Astrocyte (in vitro differentiated cells and primary cell): ENCODE data around the gene SLC22A14. TPM values are rescaled to one million over a fixed set of nuclear protein-coding genes. Genes with fewer than 3 reads are reported as not detected.

ENCODE experiments used
- DNase-seq: peaks from one replicate; pipeline ENCODE4 v3.0.0-alpha.2; 2010; ENCODE audit warnings: low read depth
- FAIRE-seq: peaks from 2 replicates; lab custom pipeline; 2011; peaks lifted over from hg19 to GRCh38; lab: Jason Lieb, UNC
- H2AFZ ChIP-seq: 2 replicates; pipeline ENCODE4 v1.6.0; 2012; ENCODE audit warnings: low read depth, low read length, inconsistent platforms
- H3K27ac ChIP-seq: 2 replicates; pipeline ENCODE4 v1.5.1; 2011; ENCODE audit warnings: low read depth, low read length, inconsistent platforms
- H3K27me3 ChIP-seq: 2 replicates; pipeline ENCODE4 v1.6.0; 2011; ENCODE audit warnings: low read length, inconsistent platforms; ENCODE audit not compliant: insufficient read depth
- H3K36me3 ChIP-seq: 2 replicates; pipeline ENCODE4 v1.5.1; 2011; ENCODE audit warnings: low read length, inconsistent platforms; ENCODE audit not compliant: insufficient read depth
- H3K4me1 ChIP-seq: 2 replicates; pipeline ENCODE4 v1.5.1; 2011; ENCODE audit warnings: low read length, inconsistent platforms; ENCODE audit not compliant: insufficient read depth
- H3K4me2 ChIP-seq: 2 replicates; pipeline ENCODE4 v1.6.0; 2012; ENCODE audit warnings: low read length, inconsistent platforms
- H3K4me3 ChIP-seq: 2 replicates; pipeline ENCODE4 v1.5.1; 2011; ENCODE audit warnings: low read depth, mild to moderate bottlenecking, low read length, inconsistent platforms; ENCODE audit not compliant: insufficient read depth
- H3K79me2 ChIP-seq: 2 replicates; pipeline ENCODE4 v1.6.0; 2012; ENCODE audit warnings: mild to moderate bottlenecking, low read length, inconsistent platforms; ENCODE audit not compliant: insufficient read depth
- H3K9ac ChIP-seq: 2 replicates; pipeline ENCODE4 v1.6.0; 2012; ENCODE audit warnings: mild to moderate bottlenecking, low read length, inconsistent platforms
- H3K9me3 ChIP-seq: 2 replicates; pipeline ENCODE4 v1.5.1; 2012; ENCODE audit warnings: low read depth, mild to moderate bottlenecking, low read length, inconsistent platforms; ENCODE audit not compliant: insufficient read depth
- H4K20me1 ChIP-seq: 2 replicates; pipeline ENCODE4 v1.6.0; 2012; ENCODE audit warnings: low read length, inconsistent platforms; ENCODE audit not compliant: insufficient read depth
- H3K27ac Mint-ChIP-seq: one replicate; pipeline ENCODE4 v1.8.0; 2021; ENCODE audit warnings: mild to moderate bottlenecking, mixed read lengths; ENCODE audit not compliant: unreplicated experiment
- H3K27me3 Mint-ChIP-seq: one replicate; pipeline ENCODE4 v1.8.0; 2021; ENCODE audit warnings: low read depth, mixed read lengths; ENCODE audit not compliant: unreplicated experiment
- H3K36me3 Mint-ChIP-seq: one replicate; pipeline ENCODE4 v1.8.0; 2021; ENCODE audit warnings: low read depth, mixed read lengths; ENCODE audit not compliant: unreplicated experiment
- H3K4me1 Mint-ChIP-seq: one replicate; pipeline ENCODE4 v1.8.0; 2021; ENCODE audit warnings: low read depth, mixed read lengths; ENCODE audit not compliant: unreplicated experiment
- H3K4me3 Mint-ChIP-seq: one replicate; pipeline ENCODE4 v1.8.0; 2021; ENCODE audit warnings: mild to moderate bottlenecking, moderate library complexity, mixed read lengths; ENCODE audit not compliant: unreplicated experiment
- H3K9me3 Mint-ChIP-seq: one replicate; pipeline ENCODE4 v1.8.0; 2021; ENCODE audit warnings: mild to moderate bottlenecking, mixed read lengths; ENCODE audit not compliant: unreplicated experiment
- CTCF ChIP-seq: IDR thresholded peaks from 2 replicates; pipeline ENCODE4 v1.5.1; 2011; ENCODE audit warnings: low read depth, mild to moderate bottlenecking, inconsistent platforms, low read length, moderate library complexity; ENCODE audit not compliant: insufficient read depth
- EZH2 ChIP-seq: IDR thresholded peaks from 2 replicates; pipeline ENCODE4 v1.6.1; 2012; ENCODE audit warnings: mild to moderate bottlenecking, low read length, inconsistent platforms; ENCODE audit not compliant: insufficient read depth
- total RNA-seq: library from RNA; stranded (reverse); gene quantifications from 2 replicates; pipeline ENCODE4 v1.2.1, GENCODE V29; 2021

The SLC22A14 gene
- total RNA-seq, 1 donor from 2014 or later = 0.45 TPM

GRCh38 chr3:38255627-38256026 is 26.5 kb upstream of the SLC22A14 start:
- no peak for FAIRE-seq
- peaks cover 20% of the 10 kb centered on the region for H3K36me3 Mint-ChIP-seq
- Histone ChIP-seq H3K36me3 (peaks cover 52% of the 10 kb centered on the region), H3K27me3 (no peaks in the 10 kb centered on the region), H3K27ac (no peak overlapping the region), H3K9me3 (no peaks in the 10 kb centered on the region), H3K9ac (no peak overlapping the region), H2AFZ (no peak overlapping the region), H3K4me3 (no peak overlapping the region), H3K4me2 (no peak overlapping the region), H4K20me1 (peaks cover 26% of the 10 kb centered on the region), H3K79me2 (peaks cover 5% of the 10 kb centered on the region), H3K4me1 (no peaks in the 10 kb centered on the region)
- no peaks in the 10 kb centered on the region for H3K9me3 Mint-ChIP-seq
- H3K27me3 Mint-ChIP-seq = no peaks in the 10 kb centered on the region
- TF ChIP-seq EZH2 = no peak
- TF ChIP-seq CTCF = no peak
- peaks cover 15% of the 10 kb centered on the region for H3K4me1 Mint-ChIP-seq
- H3K27ac Mint-ChIP-seq = no peak overlapping the region
- DNase-seq = no peak
- no peak overlapping the region for H3K4me3 Mint-ChIP-seq

DNA sequence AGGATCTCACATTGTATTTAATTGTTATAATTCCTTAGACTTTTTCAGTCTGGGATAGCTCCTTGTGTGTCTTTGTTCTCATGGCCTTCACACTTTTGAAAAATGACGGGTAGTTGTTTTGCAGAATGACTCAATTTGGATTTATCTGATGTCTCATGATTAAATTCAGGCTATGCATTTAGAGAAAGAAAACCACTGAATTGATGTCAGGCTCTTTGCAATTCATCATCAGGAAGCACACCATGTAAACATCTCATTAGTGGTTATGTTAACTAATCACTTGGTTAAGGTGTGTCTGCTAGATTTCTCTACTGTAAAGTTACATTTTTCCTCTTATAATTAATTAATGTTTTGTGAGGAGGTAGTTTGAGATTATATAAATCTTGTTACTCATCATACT is 24.5 kb upstream of the SLC22A14 start:
- H3K4me1 ChIP-seq = no peaks in the 10 kb centered on the region
- H3K27me3 Mint-ChIP-seq = no peaks in the 10 kb centered on the region
- no peak overlapping the region for H3K4me3 ChIP-seq
- peaks cover 22% of the 10 kb centered on the region for H3K36me3 Mint-ChIP-seq
- H3K9me3 ChIP-seq = no peaks in the 10 kb centered on the region
- TF ChIP-seq CTCF (no peak), EZH2 (no peak)
- H3K36me3 ChIP-seq = peaks cover 34% of the 10 kb centered on the region
- FAIRE-seq (peak; percentile 63), DNase-seq (peak; percentile 69)
- H3K27ac ChIP-seq = peak overlapping the region; percentile 28
- H4K20me1 ChIP-seq = peaks cover 24% of the 10 kb centered on the region
- peaks cover 15% of the 10 kb centered on the region for H3K4me1 Mint-ChIP-seq
- H2AFZ ChIP-seq = no peak overlapping the region
- peaks cover 5% of the 10 kb centered on the region for H3K79me2 ChIP-seq
- H3K9ac ChIP-seq = no peak overlapping the region
- H3K9me3 Mint-ChIP-seq = peaks cover 2% of the 10 kb centered on the region
- H3K4me3 Mint-ChIP-seq = no peak overlapping the region
- no peaks in the 10 kb centered on the region for H3K27me3 ChIP-seq
- no peak overlapping the region for H3K27ac Mint-ChIP-seq
- H3K4me2 ChIP-seq = no peak overlapping the region

- Histone ChIP-seq H2AFZ (no peak overlapping the region), H3K27me3 (no peaks in the 10 kb centered on the region), H4K20me1 (peaks cover 21% of the 10 kb centered on the region), H3K4me2 (no peak overlapping the region), H3K27ac (no peak overlapping the region), H3K9me3 (no peaks in the 10 kb centered on the region), H3K36me3 (peaks cover 7% of the 10 kb centered on the region), H3K9ac (no peak overlapping the region), H3K79me2 (peaks cover 4% of the 10 kb centered on the region), H3K4me3 (no peak overlapping the region), H3K4me1 (no peaks in the 10 kb centered on the region)
- FAIRE-seq (no peak), DNase-seq (no peak)
- no peak overlapping the region for H3K4me3 Mint-ChIP-seq
- peaks cover 2% of the 10 kb centered on the region for H3K9me3 Mint-ChIP-seq
- peaks cover 33% of the 10 kb centered on the region for H3K4me1 Mint-ChIP-seq
- peaks cover 18% of the 10 kb centered on the region for H3K36me3 Mint-ChIP-seq
- no peaks in the 10 kb centered on the region for H3K27me3 Mint-ChIP-seq
- TF ChIP-seq CTCF (no peak), EZH2 (no peak)
- H3K27ac Mint-ChIP-seq = peak overlapping the region; percentile 84
These were observed 21.6 kb upstream of the SLC22A14 start for GRCh38 chr3:38260474-38260873.
